Measurements from ENCODE around the gene C1orf232. TPM values are rescaled to one million over a fixed set of nuclear protein-coding genes. Genes with fewer than 3 reads are reported as not detected.

C1orf232 gene
- total and polyA plus RNA-seq, 12 donors = not detected

- peak in 5 of 8 donors; percentile 42 to 70 (median 53) for ATAC-seq
- H3K27ac ChIP-seq = no peak overlapping the region
- WGBS, 2 donors = 58 to 60% methylated on average over 5 of the region's 5 CpGs
- no peak for DNase-seq
- H3K27me3 ChIP-seq = no peaks in the 10 kb centered on the region
- H3K36me3 ChIP-seq = no peaks in the 10 kb centered on the region
- TF ChIP-seq CTCF (IDR thresholded peaks at IDR 0.05) = no peak
- H3K4me1 ChIP-seq = no peaks in the 10 kb centered on the region
- H3K9me3 ChIP-seq = no peaks in the 10 kb centered on the region
- H3K4me3 ChIP-seq = no peak overlapping the region
- intact Hi-C loops (cut with DNase I) = no loop called here
These were observed 41.5 kb upstream of the C1orf232 start for GRCh38 chr1:26210147-26210870.

- H3K36me3 ChIP-seq = no peaks in the 10 kb centered on the region
These were observed 35.0 kb upstream of the C1orf232 start for GRCh38 chr1:26203642-26204318.

GRCh38 chr1:26200413-26200812 lies 31.6 kb upstream of the C1orf232 start:
- DNase-seq = no peak
- no peak overlapping the region for H3K4me3 ChIP-seq
- no peak overlapping the region for H3K27ac ChIP-seq
- no peak for ATAC-seq
- intact Hi-C loops (cut with DNase I) = no loop called here
- H3K4me1 ChIP-seq = peaks cover 0 to 12% (median 0%) of the 10 kb centered on the region in 9 donors
- peaks cover 0 to 10% (median 0%) of the 10 kb centered on the region in 7 donors for H3K27me3 ChIP-seq
- no peak for TF ChIP-seq CTCF (IDR thresholded peaks at IDR 0.05)
- H3K36me3 ChIP-seq = no peaks in the 10 kb centered on the region
- no peaks in the 10 kb centered on the region for H3K9me3 ChIP-seq
- 78 to 83% methylated on average over 5 of the region's 5 CpGs for WGBS, 2 donors

More at GRCh38 chr1:26203642-26204318, 35.0 kb upstream of the C1orf232 start:
- no peak for ATAC-seq
- H3K4me3 ChIP-seq = no peak overlapping the region
- intact Hi-C loops (cut with DNase I) = no loop called here
- no peak for TF ChIP-seq CTCF (IDR thresholded peaks at IDR 0.05)
- no peaks in the 10 kb centered on the region for H3K9me3 ChIP-seq
- peaks cover 0 to 12% (median 0%) of the 10 kb centered on the region in 9 donors for H3K4me1 ChIP-seq
- no peak for DNase-seq
- 71 to 82% methylated on average over 9 of the region's 9 CpGs for WGBS, 2 donors
- H3K27me3 ChIP-seq = no peaks in the 10 kb centered on the region
- no peak overlapping the region for H3K27ac ChIP-seq

- WGBS, 2 donors = 87 to 90% methylated on average over 11 of the region's 11 CpGs
- no peaks in the 10 kb centered on the region for H3K9me3 ChIP-seq
- DNase-seq (no peak), ATAC-seq (no peak)
- no peak overlapping the region for H3K27ac ChIP-seq
- intact Hi-C loops (cut with DNase I) = no loop called here
- H3K36me3 ChIP-seq = no peaks in the 10 kb centered on the region
- no peak for TF ChIP-seq CTCF (IDR thresholded peaks at IDR 0.05)
- H3K4me1 ChIP-seq = peaks cover 0 to 12% (median 0%) of the 10 kb centered on the region in 9 donors
- no peak overlapping the region for H3K4me3 ChIP-seq
- peaks cover 0 to 10% (median 0%) of the 10 kb centered on the region in 7 donors for H3K27me3 ChIP-seq
These were observed 29.1 kb upstream of the C1orf232 start for GRCh38 chr1:26197813-26198212.

All from heart right ventricle (tissue), 16 donors.